HepG2 (cell line): ENCODE data around the gene ATP6V0A1. TPM values are rescaled to one million over a fixed set of nuclear protein-coding genes. Genes with fewer than 3 reads are reported as not detected.

ENCODE experiments used
- GMEB2 ChIP-seq: IDR thresholded peaks from 2 replicates; pipeline ENCODE4 v1.6.1; 2016; ENCODE audit warnings: missing biosample characterization, missing genetic modification reagents, low read depth
- JDP2 ChIP-seq: sonication (generic); formaldehyde crosslinking; IDR thresholded peaks from 2 replicates; pipeline ENCODE4 v1.8.1; 2022; ENCODE audit warnings: missing genetic modification reagents, borderline replicate concordance
- NCOA1 ChIP-seq: sonication (generic); formaldehyde crosslinking; IDR thresholded peaks from 2 replicates; pipeline ENCODE4 v1.9.0; 2021; ENCODE audit warnings: missing genetic modification reagents
- SP1 ChIP-seq, 2 experiments: fragments of 450-650 bp in 1 of 2; sonication (generic) in 1 of 2; formaldehyde crosslinking in 1 of 2; IDR thresholded peaks; 2 replicates each; pipeline versions ENCODE4 v1.4.0 to v1.6.1; 2016 to 2020; ENCODE audit warnings: missing genetic modification reagents in 1 of 2
- ZFY ChIP-seq: sonication (generic); formaldehyde crosslinking; IDR thresholded peaks from 2 replicates; pipeline ENCODE4 v1.4.0; 2020; ENCODE audit warnings: missing genetic modification reagents
- ZNF777 ChIP-seq: sonication (generic); formaldehyde crosslinking; IDR thresholded peaks from 2 replicates; pipeline ENCODE4 v1.4.0; 2020; ENCODE audit warnings: missing genetic modification reagents
- polyA plus RNA-seq, 8 experiments: library from polyadenylated mRNA; depleted of rRNA in 3 of 8; stranded (reverse) in 7 of 8; unstranded in 1 of 8; fragments of >200 nt; fragmentation: Illumina TruSeq in 4 of 8; extraction: Trizol in 4 of 8; gene quantifications; 2 replicates each; pipeline versions ENCODE4 v1.2.1 to v1.2.3, GENCODE V29; 2011 to 2016; ENCODE audit warnings: low read depth in 4 of 8, missing spikeins in 1 of 8, mixed read lengths in 1 of 8; ENCODE audit not compliant: insufficient read depth in 1 of 8
- total RNA-seq, 5 experiments: library from RNA; depleted of rRNA; stranded (reverse); fragments of >200 nt; fragmentation: Illumina TruSeq; extraction: Trizol; gene quantifications; 2 replicates each; pipeline ENCODE4 v1.2.3, GENCODE V29; 2016; ENCODE audit warnings: low read depth in 1 of 5
- TF ChIP-seq, protein P1 (sequence below): sonication (generic); formaldehyde crosslinking; conservative IDR thresholded peaks from 2 replicates; pipeline ENCODE4 v1.8.1; 2023; ENCODE audit warnings: missing genetic modification reagents
- TF ChIP-seq, protein P2 (sequence below): IDR thresholded peaks from 2 replicates; pipeline ENCODE4 v1.6.1; 2016
- TF ChIP-seq, protein P3 (sequence below): sonication (generic); formaldehyde crosslinking; IDR thresholded peaks from 2 replicates; pipeline ENCODE4 v1.5.0; 2020; ENCODE audit warnings: missing genetic modification reagents
- TF ChIP-seq, protein P4 (sequence below), 2 experiments: IDR thresholded peaks; 2 replicates each; pipeline ENCODE4 v1.6.1; 2011 to 2012; ENCODE audit warnings: low read length in 2 of 2, borderline replicate concordance in 1 of 2, low read depth in 1 of 2, mild to moderate bottlenecking in 1 of 2, moderate library complexity in 1 of 2
- TF ChIP-seq, protein P5 (sequence below): sonication (generic); formaldehyde crosslinking; IDR thresholded peaks from 2 replicates; pipeline ENCODE4 v1.5.0; 2020; ENCODE audit warnings: missing genetic modification reagents, mild to moderate bottlenecking, borderline replicate concordance

ATP6V0A1 gene
- total and polyA plus RNA-seq, 2 of the 13 experiments (the other 11 are each of a cell fraction or from before 2014, with no cell fraction given): 27.9 to 54.1 TPM

- TF ChIP-seq, protein P1, sequence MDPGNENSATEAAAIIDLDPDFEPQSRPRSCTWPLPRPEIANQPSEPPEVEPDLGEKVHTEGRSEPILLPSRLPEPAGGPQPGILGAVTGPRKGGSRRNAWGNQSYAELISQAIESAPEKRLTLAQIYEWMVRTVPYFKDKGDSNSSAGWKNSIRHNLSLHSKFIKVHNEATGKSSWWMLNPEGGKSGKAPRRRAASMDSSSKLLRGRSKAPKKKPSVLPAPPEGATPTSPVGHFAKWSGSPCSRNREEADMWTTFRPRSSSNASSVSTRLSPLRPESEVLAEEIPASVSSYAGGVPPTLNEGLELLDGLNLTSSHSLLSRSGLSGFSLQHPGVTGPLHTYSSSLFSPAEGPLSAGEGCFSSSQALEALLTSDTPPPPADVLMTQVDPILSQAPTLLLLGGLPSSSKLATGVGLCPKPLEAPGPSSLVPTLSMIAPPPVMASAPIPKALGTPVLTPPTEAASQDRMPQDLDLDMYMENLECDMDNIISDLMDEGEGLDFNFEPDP (CRISPR knock-in tag): no peak
- TF ChIP-seq NCOA1 (CRISPR knock-in tag) (peak; percentile 87; the same call in 1 of the 2 replicates), GMEB2 (CRISPR knock-in tag) (no peak), SP1 (IDR thresholded peaks at IDR 0.05) (no peak), SP1 (CRISPR knock-in tag; IDR thresholded peaks at IDR 0.05) (no peak), ZFY (CRISPR knock-in tag) (no peak), JDP2 (CRISPR knock-in tag) (no peak), ZNF777 (no peak)
- TF ChIP-seq, protein P2, sequence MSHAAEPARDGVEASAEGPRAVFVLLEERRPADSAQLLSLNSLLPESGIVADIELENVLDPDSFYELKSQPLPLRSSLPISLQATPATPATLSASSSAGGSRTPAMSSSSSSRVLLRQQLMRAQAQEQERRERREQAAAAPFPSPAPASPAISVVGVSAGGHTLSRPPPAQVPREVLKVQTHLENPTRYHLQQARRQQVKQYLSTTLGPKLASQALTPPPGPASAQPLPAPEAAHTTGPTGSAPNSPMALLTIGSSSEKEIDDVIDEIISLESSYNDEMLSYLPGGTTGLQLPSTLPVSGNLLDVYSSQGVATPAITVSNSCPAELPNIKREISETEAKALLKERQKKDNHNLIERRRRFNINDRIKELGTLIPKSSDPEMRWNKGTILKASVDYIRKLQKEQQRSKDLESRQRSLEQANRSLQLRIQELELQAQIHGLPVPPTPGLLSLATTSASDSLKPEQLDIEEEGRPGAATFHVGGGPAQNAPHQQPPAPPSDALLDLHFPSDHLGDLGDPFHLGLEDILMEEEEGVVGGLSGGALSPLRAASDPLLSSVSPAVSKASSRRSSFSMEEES (CRISPR knock-in tag): no peak
- TF ChIP-seq, protein P3, sequence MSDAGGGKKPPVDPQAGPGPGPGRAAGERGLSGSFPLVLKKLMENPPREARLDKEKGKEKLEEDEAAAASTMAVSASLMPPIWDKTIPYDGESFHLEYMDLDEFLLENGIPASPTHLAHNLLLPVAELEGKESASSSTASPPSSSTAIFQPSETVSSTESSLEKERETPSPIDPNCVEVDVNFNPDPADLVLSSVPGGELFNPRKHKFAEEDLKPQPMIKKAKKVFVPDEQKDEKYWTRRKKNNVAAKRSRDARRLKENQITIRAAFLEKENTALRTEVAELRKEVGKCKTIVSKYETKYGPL (CRISPR knock-in tag): no peak
- TF ChIP-seq, protein P4, sequence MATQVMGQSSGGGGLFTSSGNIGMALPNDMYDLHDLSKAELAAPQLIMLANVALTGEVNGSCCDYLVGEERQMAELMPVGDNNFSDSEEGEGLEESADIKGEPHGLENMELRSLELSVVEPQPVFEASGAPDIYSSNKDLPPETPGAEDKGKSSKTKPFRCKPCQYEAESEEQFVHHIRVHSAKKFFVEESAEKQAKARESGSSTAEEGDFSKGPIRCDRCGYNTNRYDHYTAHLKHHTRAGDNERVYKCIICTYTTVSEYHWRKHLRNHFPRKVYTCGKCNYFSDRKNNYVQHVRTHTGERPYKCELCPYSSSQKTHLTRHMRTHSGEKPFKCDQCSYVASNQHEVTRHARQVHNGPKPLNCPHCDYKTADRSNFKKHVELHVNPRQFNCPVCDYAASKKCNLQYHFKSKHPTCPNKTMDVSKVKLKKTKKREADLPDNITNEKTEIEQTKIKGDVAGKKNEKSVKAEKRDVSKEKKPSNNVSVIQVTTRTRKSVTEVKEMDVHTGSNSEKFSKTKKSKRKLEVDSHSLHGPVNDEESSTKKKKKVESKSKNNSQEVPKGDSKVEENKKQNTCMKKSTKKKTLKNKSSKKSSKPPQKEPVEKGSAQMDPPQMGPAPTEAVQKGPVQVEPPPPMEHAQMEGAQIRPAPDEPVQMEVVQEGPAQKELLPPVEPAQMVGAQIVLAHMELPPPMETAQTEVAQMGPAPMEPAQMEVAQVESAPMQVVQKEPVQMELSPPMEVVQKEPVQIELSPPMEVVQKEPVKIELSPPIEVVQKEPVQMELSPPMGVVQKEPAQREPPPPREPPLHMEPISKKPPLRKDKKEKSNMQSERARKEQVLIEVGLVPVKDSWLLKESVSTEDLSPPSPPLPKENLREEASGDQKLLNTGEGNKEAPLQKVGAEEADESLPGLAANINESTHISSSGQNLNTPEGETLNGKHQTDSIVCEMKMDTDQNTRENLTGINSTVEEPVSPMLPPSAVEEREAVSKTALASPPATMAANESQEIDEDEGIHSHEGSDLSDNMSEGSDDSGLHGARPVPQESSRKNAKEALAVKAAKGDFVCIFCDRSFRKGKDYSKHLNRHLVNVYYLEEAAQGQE (IDR thresholded peaks at IDR 0.05; ENCODE audit: borderline replicate concordance in 1 of 2, low read depth in 1 of 2, low read length in 2 of 2): no peak
- TF ChIP-seq, protein P5, sequence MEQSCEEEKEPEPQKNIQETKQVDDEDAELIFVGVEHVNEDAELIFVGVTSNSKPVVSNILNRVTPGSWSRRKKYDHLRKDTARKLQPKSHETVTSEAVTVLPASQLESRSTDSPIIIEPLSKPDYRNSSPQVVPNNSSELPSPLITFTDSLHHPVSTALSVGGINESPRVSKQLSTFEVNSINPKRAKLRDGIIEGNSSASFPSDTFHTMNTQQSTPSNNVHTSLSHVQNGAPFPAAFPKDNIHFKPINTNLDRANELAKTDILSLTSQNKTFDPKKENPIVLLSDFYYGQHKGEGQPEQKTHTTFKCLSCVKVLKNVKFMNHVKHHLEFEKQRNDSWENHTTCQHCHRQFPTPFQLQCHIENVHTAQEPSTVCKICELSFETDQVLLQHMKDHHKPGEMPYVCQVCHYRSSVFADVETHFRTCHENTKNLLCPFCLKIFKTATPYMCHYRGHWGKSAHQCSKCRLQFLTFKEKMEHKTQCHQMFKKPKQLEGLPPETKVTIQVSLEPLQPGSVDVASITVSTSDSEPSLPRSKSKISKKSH (CRISPR knock-in tag): no peak
These were observed 17.1 kb upstream of the ATP6V0A1 start (continued) for GRCh38 chr17:42441371-42442195.
